Smooth muscle cell of the brain vasculature (primary cell): ENCODE results near the gene ACO2.
A peak's percentile ranks its signal among the peaks of the same experiment; 100 is the strongest.

Source experiments
- DNase-seq: peaks from one replicate; pipeline ENCODE4 v3.0.0-alpha.2; 2012; ENCODE audit warnings: low read depth, low spot score

The ACO2 gene

DNA sequence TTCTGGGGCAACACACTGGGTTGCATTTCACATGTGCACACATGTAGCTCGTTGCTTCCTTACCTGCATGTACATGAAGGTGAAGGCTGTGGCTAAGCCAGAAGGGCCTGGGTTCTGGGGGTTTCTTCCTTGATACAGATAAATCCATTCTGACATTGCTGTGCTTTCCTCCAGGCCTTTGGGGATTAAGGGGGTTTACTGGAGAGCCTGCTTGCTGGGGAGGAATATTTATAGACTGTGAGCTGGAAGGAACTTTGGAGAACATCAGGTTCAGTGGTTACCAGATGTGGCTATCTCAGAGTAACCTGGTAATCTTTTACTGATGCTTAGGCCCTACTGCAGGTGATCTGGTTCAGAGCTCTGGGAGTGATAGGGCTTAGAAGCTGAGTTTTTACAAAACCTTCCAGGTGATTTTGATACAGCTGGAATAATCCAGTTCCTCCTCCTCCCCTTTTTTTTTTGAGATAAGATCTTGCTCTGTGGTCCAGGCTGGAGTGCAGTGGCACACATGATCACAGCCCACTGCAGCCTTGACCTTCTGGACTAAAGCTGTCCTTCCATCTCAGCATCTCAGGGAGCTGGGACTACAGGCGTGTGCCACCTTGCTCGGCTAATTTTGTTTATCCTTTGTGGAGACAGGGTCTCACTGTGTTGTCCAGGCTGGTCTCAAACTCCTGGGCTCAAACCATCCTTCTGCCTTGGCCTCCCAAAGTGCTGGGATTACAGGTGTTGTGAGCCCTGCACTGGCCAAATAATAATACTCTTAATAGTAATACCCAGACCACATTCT is 19.9 kb downstream of the ACO2 start:
- no peak for DNase-seq

DNA sequence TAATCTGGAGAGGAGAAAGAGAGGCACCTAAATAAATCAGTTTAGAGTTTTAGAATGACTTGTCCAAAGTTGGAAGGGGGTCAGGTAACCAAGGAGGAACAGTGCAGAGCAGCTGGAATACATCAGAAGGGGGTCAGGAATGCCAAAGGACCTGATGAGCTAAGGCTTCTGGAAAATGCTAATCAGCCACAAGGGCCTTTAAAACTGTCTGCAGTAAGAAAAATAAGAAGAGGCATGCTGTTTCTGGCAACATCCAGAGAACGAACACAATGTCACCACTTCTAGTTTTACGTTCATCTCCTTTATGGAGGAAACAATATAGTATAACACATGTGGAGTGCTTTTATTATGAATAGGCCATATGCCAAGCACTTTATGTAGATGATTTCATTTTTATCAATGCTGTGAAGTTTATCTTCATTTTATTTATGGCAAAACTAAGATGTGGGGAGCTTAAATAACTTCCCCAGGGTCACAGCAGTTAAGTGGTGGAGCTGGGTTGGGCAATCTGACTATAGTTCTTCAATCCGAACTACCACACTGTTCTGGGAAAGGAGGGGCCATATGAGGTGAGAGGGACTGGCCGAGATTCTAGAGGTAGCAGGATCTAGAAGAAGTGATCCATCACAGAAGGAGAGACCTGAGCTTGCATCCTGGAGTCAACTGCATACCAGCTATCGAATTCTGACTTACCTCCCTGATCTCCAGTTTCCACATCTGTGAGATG is 22.6 kb downstream of the ACO2 start:
- DNase-seq = no peak

DNA sequence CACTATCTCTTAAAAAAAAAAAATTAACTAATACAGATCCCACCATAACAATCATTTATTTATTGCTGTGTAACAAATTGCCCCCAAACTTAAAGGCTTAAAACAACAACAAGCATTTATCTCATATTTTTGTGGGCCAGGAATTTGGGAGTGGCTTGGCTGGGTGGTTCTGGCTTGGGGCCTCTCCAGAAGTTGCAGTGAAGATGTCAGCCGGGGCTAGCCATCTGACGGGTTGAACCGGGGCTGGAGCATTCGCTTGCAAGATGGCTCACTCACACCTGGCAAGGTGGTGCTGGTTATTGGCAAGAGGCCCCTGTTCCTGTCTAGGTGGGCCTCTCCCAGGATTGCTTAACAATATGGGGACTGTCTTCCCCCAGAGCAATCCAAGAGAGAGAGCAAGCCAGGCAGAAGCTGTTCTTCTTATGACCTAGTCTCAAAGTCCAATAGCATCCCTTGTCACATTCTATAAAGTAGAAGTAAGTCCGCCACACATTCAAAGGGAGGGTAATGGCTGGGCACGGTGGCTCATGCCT is 29.5 kb downstream of the ACO2 start:
- DNase-seq = no peak

DNA sequence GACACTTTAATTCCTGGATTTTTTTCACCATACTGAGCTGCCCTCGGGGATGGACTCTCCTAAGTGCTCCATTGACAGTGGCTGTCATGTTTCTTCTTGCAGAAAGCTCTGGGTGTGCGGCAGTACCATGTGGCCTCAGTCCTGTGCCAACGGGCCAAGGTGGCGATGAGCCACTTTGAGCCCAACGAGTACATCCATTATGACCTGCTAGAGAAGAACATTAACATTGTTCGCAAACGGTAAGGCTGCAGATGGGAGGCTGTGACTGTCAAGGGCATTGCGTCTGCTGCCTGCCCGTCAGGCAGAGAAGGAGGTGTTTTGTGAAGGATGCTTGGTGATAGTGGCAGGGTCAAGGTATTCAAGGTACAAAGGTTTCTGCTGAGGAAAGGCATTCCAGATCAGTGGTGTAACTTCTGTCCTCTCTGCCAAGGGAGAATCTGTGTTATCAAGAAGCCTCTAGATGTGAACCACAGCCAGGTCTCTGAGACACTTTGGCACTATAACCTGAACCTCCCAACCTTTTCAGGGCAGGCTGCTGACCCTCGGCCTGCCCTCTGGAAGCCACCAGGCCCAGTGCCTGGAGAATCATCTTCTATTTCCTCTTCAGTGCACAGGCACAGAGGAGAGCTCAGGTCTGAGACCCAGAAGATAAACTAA is 30.8 kb downstream of the ACO2 start:
- no peak for DNase-seq

DNA sequence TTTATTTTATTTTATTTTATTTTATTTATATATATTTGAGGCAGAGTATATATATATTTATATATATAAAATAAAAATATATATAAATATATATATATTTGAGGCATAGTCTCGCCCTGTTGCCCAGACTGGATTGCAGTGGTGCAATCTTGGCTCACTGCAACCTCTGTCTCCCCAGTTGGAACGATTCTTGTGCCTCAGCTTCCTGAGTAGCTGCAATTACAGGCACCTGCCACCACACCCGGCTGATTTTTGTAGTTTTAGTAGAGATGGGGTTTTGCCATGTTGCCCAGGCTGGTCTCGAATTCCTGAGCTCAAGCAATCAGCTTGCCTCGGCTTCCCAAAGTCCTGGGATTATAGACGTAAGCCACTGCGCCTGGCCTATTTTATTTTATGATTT is 31.4 kb downstream of the ACO2 start:
- DNase-seq = no peak

DNA sequence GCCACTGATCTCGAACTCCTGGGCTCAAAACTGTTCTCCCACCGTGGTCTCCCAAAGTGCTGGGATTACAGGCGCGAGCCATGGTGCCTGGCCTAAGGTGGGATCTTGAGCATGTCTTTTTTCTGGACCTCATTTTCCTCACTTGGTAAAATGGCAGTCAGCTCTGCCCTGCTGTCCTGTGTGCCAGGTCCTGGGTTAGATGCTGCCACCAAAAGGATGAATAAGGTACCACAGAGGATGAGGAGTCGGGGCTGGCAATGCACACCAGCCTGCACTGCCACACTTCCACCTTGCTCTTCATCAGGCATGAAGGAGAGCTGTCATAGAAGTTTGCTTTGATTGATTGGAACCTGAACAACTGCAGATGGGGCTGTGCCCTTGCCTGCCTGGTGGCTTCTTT is 32.3 kb downstream of the ACO2 start:
- no peak for DNase-seq

DNA sequence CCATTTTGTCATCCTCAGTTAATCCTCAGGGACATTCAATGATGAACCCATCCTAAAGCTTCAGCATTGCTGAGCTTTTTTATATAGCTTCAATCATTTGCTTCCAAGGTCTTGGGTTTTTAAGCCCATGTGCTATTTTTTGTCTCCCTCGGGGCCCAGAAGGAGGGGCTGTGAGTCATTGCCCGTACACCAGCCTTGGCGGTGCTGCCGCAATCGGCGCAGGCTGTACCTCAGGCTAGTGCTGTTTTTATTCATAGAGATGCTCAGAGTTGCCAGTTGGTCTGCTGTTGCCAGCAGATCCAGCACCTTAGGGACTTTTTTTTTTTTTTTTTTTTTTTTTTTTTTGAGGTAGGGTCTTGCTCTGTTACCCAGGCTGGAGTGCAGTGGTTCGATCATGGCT is 35.5 kb downstream of the ACO2 start:
- DNase-seq = no peak

DNA sequence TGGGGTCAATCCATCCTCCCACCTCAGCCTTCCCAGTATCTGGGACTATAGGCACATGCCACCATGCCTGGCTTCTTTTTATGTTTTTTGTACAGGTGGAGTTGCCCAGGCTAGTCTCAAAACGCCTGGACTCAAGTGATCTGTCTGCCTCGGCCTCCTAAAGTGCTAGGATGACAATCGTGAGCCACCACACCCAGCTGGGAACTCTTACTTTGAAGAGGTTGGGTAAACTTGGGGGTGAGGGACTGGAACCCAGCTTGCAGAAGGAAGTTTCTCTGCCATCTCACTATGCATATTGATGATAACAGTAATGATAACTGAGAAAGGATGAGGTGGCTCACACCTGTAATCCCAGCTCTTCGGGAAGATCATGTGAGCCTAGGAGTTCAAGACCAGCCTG is 35.9 kb downstream of the ACO2 start:
- DNase-seq = no peak

DNA sequence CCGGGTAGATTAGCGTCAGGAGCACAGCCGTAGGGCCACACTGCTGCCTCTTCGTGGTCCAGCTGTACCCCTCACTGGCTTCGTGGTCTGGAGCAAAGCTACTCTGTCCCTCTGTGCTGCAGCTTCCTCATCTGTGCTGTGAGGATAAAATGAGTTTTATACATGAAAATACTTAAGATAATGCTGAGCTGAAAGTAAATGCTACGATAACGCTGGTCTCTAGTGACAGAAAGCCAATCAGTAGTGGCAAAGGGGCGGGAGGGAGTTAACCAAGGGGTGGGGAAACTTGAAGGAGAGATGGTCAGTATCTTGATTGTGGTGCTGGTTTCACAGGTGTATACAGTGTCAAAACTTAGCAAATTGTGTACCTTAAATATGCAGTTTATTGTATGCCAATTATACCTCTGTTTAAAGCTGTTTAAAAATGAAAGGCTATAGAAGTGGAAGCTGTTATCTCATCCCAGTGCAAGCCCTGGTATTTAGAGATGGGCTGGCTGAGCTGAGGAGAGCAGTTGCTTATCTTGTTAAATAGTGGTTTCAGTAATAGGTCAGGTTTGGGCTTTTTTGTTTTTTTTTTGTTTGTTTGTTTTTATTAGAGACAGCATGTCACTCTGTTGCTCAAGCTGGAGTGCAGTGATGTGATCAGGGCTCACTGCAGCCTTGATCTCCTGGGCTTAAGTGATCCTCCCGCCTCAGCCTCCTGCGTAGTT is 36.7 kb downstream of the ACO2 start:
- DNase-seq = no peak

DNA sequence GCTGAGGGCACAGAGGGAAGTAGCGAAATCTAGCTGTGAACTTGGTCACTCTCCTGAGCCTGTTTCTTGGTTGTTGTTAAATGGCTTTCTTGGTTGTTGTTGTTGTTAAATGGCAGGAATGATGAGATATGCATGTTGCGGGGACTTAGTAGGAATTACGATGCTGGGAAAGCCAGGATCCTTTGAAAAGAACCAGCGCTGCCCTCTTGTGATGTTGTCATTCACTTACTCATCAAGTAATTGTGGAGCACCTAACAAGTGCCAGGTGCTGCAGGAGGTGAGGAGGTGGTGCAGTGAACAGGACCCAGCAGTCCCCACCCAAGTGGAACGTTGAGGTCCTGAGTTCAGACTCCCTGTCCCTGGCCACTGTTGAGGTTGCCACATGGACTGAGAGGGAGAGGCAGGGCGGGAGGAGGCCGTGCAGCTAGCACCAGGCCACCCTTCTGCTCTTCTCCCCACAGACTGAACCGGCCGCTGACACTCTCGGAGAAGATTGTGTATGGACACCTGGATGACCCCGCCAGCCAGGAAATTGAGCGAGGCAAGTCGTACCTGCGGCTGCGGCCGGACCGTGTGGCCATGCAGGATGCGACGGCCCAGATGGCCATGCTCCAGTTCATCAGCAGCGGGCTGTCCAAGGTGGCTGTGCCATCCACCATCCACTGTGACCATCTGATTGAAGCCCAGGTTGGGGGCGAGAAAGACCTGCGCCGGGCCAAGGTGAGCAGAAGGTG is 38.6 kb downstream of the ACO2 start:
- DNase-seq = no peak

DNA sequence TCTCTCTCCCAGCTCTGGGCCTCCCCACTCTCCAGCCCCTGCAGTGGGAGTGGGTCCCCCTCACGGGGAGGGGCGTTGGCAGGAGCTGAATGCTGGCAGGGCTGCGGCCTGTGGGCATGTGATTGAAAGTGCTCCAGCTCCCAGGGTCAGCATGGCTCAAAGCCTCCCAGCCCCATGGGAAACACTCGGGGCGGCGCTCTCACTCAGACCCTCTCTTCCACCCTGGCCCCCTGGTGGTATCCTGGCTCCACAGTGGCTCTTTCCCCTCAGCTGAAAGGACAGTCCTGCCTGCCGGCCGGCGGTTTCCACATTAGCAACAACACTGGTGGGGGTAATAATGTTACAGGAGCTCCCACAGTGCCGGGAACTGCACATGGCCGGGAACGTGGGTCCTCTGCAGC is 39.9 kb downstream of the ACO2 start:
- DNase-seq = no peak

DNA sequence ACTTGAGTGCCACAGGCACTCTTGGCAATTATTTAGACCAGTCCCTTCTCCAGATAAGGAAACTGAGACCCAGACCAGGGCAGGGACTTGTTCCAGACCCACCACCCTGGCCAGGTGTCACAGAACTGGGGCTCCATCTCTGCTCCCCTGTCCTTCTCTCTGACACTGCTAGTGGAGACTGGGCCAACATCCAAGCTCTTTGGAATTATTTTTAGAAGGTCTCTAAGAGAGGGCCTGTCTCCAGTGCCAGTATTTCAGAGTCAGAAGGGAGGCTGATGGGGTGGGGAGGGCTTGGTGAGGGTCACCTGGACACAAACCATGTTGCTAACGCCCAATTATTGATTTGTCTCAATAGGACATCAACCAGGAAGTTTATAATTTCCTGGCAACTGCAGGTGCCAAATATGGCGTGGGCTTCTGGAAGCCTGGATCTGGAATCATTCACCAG is 42.6 kb downstream of the ACO2 start:
- no peak for DNase-seq

DNA sequence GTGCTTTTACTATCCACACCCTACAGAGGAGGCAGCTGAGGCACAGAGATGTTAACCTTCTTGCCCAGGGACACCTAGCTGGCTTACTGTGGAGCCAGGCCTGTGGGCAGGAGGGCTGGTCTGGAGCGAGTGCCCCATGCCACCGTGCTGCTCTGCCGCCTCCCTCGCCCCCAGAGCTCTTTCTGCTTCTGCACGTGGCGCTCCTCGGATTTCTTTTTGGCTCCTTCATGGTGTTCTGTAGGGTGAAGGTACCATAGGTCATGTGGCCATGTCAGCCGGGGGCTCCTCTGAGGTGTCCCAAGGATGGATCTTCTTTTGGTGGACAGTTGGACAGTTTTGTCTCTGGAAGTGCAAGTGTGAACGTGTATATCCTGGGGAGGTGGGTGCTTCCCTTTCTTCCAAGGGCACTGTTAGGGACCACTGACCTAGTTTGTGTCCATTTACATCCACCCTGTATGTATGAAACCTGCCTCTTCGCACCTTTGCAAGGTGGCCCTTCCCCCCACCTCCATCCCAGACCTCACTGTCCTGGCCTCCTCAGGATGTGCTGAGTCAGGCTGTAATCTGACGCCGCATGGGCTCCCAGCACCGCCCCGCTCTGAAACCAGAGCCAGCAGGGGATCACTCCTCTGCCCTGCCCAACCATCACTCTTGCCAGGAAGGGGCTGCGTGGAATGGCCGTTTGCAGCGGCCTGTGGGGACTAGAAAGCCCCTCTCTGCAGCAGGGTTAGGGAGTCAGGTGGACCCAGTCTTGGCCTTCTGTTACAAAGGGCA is 43.7 kb downstream of the ACO2 start:
- peak; percentile 50 for DNase-seq

DNA sequence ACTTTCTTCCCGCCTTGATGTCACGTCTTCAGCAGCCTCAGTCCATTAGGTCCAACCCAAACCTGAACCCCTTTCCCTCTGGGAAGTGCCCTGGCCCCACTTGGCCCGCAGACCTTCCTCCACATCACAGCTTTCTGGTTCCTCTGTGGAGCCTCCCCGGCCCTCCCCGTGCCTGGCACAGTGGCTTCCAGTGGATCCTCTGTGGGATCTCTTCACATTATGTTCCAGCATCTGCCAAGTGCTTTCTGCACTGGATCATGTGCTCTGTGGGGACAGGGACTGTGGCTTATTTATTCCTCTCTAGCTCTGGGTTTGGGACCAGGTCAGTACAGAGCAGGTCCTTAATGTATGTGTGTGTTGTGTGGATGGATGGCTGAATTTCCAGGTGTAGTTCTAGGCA is 44.5 kb downstream of the ACO2 start:
- DNase-seq = no peak

DNA sequence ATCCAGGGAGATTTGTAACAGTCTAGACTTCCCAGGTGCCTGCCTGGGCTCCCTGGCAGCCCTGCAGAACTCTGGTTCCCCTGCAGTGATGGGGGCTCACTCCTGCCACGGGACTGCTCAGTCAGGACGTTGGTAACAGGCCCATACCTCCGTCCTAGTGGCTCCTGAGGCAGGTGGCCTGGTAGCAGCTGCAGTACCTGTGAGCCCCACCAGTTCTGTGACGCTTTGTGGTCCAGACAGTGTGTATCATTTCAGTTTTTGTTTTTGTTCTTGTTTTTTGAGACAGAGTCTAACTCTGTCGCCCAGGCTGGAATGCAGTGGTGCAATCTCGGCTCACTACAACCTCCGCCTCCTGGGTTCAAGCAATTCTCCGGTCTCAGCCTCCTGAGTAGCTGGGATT is 47.5 kb downstream of the ACO2 start:
- DNase-seq = no peak

DNA sequence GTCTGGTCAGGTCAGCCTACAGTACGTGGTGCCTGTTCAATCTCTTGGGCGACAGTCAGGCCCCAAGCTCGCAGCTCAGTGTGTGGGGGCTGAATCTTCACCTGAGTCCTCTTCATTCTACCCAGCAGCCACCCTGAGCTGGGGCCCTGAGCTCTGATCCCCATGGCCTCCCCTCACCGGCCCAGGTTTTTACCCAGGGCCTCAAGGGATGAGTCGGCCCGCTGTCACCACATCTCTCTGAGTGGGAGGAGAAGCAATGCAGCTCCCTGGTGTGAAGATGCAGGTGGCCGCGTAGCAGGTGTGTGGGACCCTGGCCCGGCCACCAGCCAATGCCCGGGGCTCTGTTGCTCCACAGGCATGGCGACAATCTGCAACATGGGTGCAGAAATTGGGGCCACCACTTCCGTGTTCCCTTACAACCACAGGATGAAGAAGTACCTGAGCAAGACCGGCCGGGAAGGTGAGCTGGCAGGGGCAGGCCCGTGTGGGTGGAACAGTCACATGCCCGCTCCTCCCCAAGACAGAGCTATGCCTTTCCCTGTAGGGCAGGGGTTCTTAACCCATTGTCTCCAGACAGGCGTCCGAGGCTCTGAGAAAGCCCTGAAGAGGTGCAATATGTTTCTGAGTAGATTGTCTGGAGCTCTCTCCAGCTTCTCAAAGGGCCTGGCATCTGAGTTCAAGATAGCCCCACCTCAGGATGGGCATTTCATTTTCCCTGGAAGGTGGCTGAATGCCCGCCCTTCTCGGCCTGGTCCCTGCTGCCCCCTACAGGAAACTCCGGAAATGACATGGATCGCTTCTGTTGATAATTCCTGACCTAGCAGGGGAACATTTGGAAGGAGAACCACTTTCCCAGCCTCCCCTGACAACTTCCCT is 48.5 kb downstream of the ACO2 start:
- peak; percentile 23 for DNase-seq

DNA sequence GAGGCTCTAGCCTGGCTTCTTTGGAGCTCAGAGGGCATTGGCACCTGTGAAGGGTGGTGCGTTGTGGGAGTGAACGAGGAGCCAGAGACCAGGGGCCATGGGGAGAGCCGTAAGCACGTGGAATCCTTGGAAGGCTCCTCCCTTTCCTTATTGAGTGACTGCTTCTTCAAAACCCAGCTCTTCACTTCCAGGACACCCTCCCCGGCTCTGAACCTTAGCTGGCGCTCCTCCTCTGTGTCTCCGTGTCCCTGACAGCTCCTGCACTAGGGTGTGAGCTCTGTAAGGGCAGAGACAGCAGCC is 49.1 kb downstream of the ACO2 start:
- DNase-seq = no peak

DNA sequence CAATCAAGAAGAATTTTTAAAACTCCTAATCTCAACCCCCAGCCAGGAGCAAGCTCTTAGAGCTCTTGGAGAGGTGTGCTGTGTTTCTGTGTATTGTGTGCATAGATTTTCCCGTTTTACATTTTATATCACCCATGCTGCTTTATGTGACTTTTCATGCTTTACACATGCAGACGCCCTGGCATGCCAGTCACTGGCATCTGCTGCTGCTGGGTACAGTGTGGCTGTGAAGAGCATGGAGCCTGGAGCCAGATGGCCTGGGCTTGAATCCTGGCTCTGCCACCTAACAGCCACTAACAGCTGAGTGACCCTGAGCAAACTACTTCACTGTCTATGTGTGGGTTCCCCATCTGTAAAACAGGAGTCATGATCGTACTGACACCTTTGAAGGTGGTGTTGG is 52.2 kb downstream of the ACO2 start:
- DNase-seq = no peak

DNA sequence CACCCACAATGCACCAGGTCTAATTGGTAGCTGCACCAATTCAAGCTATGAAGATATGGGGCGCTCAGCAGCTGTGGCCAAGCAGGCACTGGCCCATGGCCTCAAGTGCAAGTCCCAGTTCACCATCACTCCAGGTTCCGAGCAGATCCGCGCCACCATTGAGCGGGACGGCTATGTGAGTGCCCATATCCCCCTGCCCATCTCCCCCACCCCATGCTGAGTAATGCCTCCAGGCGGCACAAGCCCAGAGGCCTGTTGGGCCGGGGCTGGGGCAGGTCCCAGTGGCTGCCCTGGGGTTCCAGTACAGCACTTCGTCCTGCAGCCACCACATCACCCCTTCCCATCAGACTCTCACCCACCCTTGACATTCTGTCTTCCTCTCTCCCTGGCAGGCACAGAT is 53.9 kb downstream of the ACO2 start:
- DNase-seq = no peak
